Upper lobe of left lung (tissue), 4 donors: ENCODE data around the gene ANKRD1.

Experiments
- CTCF ChIP-seq, 6 experiments: fragments of 450-650 bp in 4 of 6; fragments of 200-600 bp in 2 of 6; sonication (generic) in 2 of 6; IDR thresholded peaks; one replicate each; pipeline ENCODE4 v1.5.1; 2016 to 2019; ENCODE audit warnings: antibody characterized with exemption in 6 of 6
- POLR2A ChIP-seq, 4 donors: fragments of 450-650 bp; IDR thresholded peaks; one replicate each; pipeline ENCODE4 v1.5.1; 2016 to 2017; ENCODE audit warnings: antibody characterized with exemption in 4 of 4, mild to moderate bottlenecking in 2 of 4

- TF ChIP-seq POLR2A (IDR thresholded peaks at IDR 0.05) (no peak), CTCF (IDR thresholded peaks at IDR 0.05) (no peak)
Observed at GRCh38 chr10:90930971-90931871, 10.3 kb upstream of the ANKRD1 start.
